ENCODE results near the gene PEX14.
"Not testable (repeated sequence)": the region's sequence is repeated elsewhere in the genome, so short reads cannot be mapped to it uniquely, and the experiment has no call there.

Gene PEX14

GRCh38 chr1:10450836-10451235 is 23.9 kb upstream of the PEX14 start:
- no peak for DNase-seq (ENCODE audit: low spot score)

GRCh38 chr1:10451287-10451686 is 23.5 kb upstream of the PEX14 start:
- DNase-seq (ENCODE audit: low spot score) = no peak

GRCh38 chr1:10456048-10456447 is 18.7 kb upstream of the PEX14 start:
- no peak for DNase-seq (ENCODE audit: low spot score)

- no peak for DNase-seq (ENCODE audit: low spot score)
These were observed 18.1 kb upstream of the PEX14 start for GRCh38 chr1:10456661-10457060.

GRCh38 chr1:10457462-10457861 is 17.3 kb upstream of the PEX14 start:
- not testable (repeated sequence) for DNase-seq (ENCODE audit: low spot score)

GRCh38 chr1:10457875-10458274 is 16.9 kb upstream of the PEX14 start:
- no peak for DNase-seq (ENCODE audit: low spot score)

- DNase-seq (ENCODE audit: low spot score) = peak; percentile 69
These were observed 15.6 kb upstream of the PEX14 start for GRCh38 chr1:10459184-10459583.

- no peak for DNase-seq (ENCODE audit: low spot score)
These were observed 7.7 kb upstream of the PEX14 start for GRCh38 chr1:10467078-10467477.

GRCh38 chr1:10470043-10470442 is 4.7 kb upstream of the PEX14 start:
- no peak for DNase-seq (ENCODE audit: low spot score)

- no peak for DNase-seq (ENCODE audit: low spot score)
These were observed 3.1 kb upstream of the PEX14 start for GRCh38 chr1:10471411-10472219.

- peak; percentile 90 for DNase-seq (ENCODE audit: low spot score)
These were observed 2.3 kb upstream of the PEX14 start, which contains the start of gene DFFA for GRCh38 chr1:10472220-10473144. Gene DFFA (minus strand): TSS chr1:10472529. CDS start chr1:10472458, 71 bp downstream.

- DNase-seq (ENCODE audit: low spot score) = no peak
These were observed 1.5 kb upstream of the PEX14 start for GRCh38 chr1:10473145-10473765.

GRCh38 chr1:10474309-10474612 is 489 bp upstream of the PEX14 start:
- not testable (repeated sequence) for DNase-seq (ENCODE audit: low spot score)

- no peak for DNase-seq (ENCODE audit: low spot score)
These were observed 760 bp downstream of the PEX14 start for GRCh38 chr1:10475510-10475909.

- no peak for DNase-seq (ENCODE audit: low spot score)
These were observed 4.5 kb downstream of the PEX14 start for GRCh38 chr1:10479296-10479695.

- DNase-seq (ENCODE audit: low spot score) = no peak
These were observed 5.9 kb downstream of the PEX14 start for GRCh38 chr1:10480614-10481013.

- DNase-seq (ENCODE audit: low spot score) = no peak
These were observed 9.8 kb downstream of the PEX14 start for GRCh38 chr1:10484521-10484920.

- DNase-seq (ENCODE audit: low spot score) = no peak
These were observed 14.7 kb downstream of the PEX14 start for GRCh38 chr1:10489291-10490055.

GRCh38 chr1:10490286-10490970 is 15.7 kb downstream of the PEX14 start:
- DNase-seq (ENCODE audit: low spot score) = no peak

GRCh38 chr1:10494418-10494753 is 19.6 kb downstream of the PEX14 start:
- DNase-seq (ENCODE audit: low spot score) = no peak

GRCh38 chr1:10494754-10495474 is 20.2 kb downstream of the PEX14 start:
- DNase-seq (ENCODE audit: low spot score) = peak; percentile 78
